Embryonic facial prominence (tissue), 1 donor: ENCODE measurements around the gene RIMS4.

ENCODE experiments used
- DNase-seq: peaks from one replicate; pipeline ENCODE4 v3.0.0-alpha.2; 2016; ENCODE audit errors: extremely low spot score

RIMS4 gene

DNA sequence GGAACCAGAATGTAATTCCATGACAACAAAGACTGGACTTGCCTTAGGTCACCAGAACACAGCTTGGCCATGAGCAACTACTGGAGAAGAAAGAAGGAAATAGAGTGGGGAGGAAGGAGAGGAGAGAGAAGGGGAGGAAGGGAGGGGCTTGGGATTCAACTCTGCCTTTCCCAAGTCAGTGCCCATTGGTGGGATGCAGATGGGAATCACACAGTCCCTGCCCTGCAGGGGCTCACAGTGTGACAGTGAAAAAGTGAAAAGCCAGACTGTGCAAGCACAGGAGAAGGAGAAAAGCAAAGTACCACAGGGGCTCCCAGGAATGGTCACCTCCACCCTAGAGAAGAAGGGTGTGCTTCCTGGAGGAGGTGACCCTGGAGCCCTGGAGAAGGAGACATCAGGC is 14.0 kb downstream of the RIMS4 start:
- no peak for DNase-seq

DNA sequence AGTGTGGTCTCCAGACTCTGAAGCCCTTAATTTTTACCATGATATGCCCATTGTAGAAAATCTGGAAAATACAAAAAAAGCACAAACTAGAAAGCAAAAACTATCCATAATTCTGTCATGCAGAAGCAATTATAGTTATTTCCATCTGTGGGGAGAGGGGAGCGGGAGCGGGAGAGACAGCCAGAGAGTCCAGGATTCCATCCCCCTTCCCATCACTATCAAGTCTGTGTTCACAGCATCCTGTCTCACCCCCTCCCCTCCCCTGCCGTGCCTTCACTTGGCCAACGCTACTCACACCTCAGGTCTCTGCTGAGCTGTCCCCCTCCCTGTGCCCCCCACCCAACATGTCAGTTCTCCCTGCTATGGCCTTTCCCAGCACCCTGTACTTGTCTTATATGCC is 14.5 kb downstream of the RIMS4 start:
- DNase-seq: no peak

DNA sequence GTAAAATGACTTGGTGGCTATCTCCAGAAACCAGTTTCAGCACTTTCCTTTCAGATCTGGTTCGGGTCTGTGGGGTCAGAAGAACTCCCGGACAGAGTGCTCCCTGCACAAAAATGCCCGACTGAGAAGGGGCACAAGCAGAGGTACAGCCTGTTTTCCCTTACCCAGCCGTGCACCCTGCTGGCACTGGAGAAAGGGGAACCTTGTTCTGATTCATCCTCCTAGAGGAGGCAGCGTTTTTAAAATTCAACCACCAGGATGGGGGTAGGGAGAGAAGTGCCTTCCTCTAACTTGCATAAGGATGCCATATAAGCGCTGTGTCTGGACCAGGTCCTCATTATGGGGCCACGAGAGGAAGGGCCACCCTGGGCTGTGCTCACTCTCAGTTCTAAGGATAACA is 17.6 kb downstream of the RIMS4 start:
- DNase-seq: no peak

DNA sequence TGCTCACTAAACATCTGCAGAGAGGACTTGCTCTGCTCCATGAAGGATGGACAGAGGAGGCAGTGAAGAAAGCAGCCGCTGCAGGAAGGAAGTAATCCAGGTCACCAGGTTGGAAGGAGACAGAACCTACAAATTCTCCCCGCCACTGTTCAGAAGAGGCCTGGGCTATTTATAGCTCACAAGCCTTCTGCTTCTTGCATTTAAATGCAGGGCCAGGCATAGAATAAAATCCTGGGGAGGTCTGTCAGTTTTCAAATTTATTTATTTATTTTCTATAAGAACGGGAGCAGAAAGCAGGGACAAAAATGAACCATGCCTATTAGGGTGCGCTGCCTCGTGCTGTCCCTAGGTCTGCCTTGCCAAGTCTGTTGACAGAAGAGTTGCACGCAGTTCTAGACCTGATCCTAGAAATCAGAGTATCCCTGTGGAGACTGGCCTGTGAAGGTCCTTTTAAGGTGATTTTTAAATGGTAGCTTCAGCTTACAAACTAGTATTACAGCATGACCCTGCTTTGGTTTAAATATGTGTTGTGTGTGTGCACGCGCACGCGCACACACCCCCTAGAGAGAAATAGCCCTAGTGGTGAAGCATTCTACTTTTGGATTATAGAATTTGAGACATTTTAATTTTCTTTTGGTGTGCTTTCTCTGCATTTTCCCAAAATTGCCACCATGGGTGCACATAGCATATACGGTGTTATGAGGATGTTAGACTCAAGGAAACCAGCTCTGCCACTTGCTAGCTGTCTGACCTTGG is 19.5 kb downstream of the RIMS4 start:
- no peak for DNase-seq

DNA sequence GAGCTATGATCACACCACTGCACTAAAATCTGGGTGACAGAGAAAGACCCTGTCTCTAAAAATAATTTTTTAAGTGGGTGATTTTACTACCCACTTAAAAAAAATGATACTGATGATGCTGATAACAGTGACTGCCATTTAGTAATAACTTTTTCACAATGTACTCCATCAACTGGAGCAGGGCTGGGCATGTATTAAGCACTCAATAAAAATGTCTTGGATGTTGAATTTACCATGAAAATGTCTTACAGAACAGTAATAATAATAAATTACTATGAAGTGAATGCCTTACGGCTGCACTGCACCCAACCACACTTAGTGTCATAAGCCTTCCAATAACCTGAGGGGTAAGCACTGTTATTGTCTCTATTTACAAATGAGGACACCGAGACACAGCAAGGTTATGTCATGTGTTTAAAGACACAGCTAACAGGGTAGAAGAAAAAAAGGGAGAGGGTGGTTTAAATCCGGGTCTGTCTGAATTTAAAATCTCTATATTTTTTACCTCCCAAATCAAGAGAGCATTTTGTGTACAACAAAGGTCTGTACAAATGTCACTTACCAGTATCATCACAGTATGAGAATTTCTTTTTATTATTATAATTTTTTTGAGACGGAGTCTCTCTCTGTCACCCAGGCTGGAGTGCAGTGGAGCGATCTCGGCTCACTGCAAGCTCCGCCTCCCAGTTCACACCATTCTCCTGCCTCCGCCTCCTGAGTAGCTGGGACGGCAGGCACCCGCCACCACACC is 21.5 kb downstream of the RIMS4 start:
- DNase-seq: no peak

DNA sequence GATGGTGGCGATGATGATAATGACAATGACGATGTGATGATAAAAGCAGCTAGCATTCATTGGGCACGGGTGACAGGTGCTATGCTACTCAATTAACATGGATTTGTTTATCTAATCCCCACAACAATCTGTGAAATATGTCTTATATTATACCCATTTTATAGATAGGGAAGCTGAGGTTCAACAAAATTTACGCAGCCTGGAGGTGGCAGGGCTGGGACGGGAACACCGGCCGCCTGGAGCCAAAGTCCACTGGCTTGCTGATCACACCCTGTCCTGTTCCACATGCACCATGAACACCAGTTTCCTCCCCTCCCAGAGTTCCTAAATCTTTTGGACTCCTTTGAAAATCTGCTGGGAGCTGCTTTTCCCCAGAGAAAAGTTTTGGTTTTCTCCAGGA is 23.0 kb downstream of the RIMS4 start:
- DNase-seq: no peak

DNA sequence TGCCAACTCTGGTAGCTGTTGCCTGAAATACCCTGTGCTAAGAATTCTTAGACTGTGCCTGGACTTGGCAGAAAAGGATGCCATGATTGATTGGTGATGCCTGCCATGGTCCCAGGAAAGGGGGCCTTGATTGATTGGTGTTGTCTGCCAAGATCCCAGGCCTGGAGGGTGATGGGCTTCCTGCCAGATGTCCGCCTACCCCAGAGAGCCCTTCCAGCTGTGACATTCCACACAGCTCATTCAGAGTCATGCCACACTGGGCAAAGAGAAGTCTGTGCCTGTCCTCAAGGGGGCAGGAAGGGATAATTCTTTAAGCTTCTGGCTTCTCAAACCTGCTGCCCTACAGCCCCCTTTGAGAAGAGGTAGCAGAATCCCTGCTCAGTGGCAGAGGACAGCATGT is 24.6 kb downstream of the RIMS4 start:
- no peak for DNase-seq

DNA sequence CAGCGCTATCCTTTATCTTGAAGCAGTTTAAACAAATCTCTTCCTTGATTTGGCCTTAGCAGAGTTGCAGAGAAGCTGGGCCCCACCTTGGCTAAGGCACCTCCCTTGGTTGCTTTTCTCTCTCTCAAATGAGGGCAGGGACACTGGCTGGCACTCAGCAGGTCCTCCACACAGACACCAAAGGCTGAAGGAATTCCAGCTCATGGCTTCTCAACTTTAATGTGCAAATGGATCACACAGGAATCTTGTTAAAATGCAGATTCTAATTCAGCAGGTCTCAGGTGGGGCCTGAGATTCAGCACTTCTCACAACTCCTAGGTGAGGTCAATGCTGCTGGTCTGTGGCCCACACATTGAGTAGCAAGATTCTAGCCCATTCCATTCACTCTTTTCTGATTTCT is 25.7 kb downstream of the RIMS4 start:
- no peak for DNase-seq

DNA sequence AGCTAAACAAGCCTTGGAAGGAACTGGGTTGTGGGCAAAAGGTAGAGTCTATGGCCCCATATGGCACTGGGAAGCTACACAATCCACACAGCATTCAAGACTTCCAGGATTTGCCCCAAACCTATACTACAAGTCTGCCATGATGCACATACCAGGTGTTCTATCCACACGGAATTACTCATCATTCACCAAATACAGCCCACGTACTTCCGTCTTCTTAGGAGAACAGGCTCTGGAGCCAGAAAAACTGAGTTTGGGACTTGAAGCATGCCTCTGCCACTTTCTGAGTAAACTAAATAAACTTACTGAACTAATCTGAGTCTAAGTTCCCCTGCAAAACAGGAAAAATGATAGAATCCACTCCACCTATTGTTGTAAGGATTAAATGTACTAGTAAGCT is 28.6 kb downstream of the RIMS4 start:
- DNase-seq: no peak

DNA sequence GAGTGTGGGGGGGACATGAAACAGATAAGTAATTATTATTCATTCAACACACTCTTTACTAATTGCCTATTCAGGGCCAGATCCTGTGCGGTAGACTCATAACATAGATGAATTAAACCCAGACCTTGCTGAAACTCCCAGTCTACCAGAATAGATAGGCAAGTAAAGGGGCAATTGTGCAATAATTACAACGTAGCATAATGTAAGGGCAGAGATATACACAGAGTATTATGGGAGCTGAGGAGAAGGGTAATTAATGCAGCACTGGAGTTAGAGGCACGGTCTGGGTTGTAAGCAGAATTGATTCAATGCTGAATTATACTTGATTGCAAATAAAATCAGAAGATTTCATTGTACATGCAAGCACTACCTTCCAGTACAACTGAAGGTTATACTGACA is 29.2 kb downstream of the RIMS4 start:
- DNase-seq: no peak

DNA sequence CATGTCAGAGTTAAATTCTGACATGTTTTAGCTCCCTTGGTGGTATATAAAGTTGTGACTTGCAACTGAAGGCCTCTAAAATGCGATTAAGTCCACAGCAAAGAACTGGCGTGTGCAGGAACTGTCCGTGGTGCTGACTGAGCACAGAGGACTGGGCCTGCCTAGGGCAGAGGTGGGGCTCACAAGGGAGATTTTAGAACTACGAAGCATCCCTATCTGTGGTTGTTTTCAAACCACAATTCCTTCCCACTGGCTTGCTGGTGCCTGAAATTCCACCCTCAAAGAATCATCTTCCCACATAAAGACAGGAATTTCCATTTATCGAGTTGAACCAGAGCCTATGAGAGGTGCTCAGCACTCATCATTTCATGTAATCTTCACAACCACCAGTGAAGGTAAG is 30.1 kb downstream of the RIMS4 start:
- no peak for DNase-seq

DNA sequence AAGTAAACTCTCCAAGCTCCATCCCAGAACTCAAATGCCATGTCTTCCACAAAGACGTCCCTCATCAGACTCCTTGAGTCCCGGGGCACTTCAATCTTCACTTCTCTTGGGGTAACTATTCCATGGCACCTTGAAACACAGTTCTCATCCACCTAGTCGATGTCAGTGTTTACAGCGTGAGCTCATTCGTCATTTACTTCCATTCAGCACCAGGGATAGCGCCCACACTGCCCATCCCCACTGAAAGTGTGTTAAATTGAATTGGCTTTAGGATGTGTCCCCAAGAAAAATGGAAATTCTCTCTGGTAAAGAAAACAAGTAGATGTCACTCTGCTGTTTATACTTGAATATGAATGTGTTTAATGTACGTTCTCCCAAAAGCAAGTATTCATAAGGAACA is 33.4 kb downstream of the RIMS4 start:
- no peak for DNase-seq

DNA sequence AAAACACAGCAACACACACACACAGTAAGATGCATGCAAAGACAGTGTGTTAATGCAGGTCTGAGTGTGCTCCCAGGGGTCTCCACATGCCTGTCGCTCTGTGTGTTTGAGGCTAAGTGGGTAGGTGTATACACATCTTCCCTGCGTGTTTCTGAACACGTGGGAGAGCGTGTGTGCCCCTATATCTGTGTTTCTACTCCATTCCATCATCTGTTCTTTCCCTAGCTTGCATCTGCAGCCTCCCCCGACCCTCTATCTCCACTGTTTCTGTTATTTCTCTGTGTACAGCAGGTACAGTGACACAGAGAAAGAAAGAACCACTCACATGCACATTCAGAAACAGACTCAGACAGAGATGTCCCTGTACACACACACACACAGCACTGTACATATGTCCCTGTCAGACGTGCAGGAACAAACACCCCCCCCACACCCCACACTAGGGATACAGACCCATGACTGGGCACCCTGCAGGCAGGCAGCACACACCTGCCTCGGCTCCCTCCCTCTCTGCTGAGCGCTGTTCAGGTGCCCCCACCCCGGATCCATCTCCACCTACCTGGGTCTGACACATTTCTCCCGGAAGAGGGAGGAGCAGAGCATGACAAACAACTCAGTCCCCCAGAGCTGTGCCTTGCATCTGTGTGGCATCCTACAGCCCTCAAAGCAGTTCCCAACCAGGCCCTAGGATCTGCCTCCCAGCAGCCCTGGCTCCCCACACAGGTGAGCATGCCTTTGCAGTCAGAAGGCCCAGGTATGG is 37.1 kb downstream of the RIMS4 start:
- DNase-seq: no peak

DNA sequence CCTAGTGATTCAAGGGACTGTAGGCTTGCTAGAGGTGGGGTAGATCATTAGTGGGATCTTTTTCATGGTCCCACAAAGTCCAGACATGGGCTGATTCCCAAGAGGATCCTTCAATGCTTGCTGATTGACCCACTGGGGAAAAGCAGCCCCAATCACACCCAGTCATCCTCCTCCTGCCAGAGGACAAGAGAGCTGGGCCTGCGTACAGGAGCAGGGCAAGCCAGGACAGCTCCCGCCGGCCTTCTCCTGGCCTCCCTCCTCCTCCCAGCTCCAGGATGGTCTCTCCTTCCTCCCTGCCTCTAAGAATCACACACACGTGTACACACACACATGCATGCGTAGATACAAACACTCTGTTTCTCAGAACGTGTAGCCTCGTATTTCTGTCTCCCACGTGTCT is 37.7 kb downstream of the RIMS4 start:
- DNase-seq: no peak

DNA sequence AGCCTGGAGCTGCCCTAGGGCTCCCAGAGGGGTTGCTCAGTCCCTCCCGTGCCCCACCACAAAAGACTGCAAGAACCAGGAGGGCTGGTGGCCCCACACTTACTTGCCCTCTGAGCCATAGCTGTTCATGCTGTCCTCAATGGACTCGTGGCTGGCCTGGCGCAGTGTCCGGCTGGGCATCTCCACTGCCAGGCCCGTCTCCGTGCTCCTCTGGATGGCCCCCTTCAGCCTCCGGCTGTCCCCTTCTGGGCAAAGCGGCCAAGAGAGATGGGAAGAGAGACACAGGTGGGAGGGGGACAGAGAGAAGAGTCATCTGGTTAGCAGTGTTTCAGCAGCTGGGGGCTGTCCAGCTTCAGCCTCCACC is 39.2 kb downstream of the RIMS4 start:
- no peak for DNase-seq

DNA sequence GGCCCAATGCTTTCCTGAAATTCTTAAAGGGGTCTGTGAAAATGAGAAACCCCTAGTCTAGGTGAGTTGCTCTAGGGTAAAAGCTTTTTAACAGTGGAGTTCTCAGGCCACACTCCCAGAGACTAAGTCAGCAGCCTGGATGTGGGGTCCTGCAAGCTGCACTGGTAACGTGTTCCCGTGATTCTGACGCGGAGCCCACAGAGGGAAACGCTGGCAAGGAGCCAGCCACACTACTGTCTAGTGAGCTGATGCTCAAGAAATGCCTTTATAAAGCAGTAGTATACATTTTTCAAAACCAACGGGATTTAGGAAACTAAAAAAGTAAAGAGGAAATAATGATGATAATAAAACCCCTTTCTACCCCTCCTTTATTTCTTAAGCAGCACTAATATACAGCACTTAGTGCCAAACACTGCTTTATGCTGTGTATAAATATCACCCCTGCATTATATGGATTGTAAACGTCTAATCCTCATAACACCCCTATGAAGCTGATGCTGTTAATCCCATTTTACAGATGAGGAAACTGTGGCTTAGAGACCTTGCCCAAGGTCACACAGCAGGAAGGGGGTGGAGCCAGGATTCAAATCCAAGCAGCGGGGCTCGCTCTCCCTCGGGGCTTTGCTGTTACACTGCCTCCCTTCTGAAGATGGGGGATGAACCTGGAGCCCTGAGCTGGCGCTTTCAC is 39.7 kb downstream of the RIMS4 start:
- no peak for DNase-seq

DNA sequence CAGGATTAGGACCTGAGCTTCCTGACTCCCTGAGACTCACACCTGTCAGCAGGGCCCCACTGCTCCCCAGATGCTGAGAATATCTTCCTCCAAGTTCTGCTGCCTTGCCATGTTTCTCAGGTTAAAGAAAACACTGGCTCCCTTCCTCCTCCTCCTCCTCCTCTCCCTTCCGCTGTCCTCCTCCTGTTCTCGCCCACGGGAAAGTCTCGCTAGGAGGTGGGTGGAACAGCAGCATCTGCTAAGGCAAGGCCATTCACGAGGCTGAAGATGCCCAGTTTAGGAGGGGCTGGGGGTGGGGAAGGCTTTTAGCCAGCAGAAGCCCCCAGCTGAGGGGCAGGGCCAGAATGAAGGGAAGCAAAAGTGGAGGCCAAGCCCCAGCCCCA is 40.9 kb downstream of the RIMS4 start:
- DNase-seq: no peak

DNA sequence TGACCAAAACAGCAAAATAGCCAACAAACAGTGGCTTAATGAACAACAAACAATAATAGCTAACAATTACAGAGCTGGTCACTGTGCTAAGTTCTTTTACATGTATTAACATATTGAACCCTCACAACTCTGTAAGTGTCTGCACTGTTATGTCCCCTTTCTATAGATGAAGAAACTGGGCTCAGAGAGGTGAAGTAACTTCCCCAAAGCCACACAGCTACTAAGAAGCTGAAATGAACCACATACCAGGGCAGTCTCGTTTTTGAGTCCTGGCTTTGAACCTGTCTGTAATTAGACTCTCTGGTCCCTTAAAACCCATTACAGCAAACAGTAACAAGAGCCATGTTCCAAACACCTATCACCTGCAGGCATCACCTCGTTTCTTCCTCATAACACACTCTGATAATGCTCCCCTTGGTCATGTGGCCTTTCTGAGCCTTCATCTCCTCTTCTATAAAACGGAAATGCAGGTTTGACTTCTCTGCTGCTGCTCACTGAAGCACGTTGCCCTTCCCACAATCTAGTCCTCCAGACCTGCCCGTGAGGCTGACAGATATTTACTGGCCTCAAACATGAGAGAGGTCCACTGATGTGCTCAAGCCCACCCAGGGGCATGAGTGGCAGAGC is 41.4 kb downstream of the RIMS4 start:
- DNase-seq: no peak

DNA sequence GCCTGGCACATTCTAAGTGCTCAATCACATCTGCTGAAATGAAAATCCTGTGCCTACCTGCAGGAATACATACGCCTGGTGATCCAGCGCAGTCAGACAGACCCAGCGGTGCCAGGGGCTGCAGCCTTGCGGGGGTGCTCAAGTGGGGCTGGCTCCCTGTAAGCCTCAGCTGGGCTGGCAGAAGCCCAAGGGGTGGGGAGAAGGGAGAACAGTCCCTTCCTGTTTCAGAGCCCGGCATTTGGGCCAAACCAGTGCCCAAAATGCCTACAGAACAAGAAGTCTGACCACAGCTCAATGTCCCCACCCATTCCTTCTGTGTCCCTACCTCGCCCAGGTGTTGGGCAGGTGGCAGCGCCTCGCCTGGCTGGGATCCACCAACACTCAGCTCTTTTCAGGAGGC is 42.1 kb downstream of the RIMS4 start:
- no peak for DNase-seq

DNA sequence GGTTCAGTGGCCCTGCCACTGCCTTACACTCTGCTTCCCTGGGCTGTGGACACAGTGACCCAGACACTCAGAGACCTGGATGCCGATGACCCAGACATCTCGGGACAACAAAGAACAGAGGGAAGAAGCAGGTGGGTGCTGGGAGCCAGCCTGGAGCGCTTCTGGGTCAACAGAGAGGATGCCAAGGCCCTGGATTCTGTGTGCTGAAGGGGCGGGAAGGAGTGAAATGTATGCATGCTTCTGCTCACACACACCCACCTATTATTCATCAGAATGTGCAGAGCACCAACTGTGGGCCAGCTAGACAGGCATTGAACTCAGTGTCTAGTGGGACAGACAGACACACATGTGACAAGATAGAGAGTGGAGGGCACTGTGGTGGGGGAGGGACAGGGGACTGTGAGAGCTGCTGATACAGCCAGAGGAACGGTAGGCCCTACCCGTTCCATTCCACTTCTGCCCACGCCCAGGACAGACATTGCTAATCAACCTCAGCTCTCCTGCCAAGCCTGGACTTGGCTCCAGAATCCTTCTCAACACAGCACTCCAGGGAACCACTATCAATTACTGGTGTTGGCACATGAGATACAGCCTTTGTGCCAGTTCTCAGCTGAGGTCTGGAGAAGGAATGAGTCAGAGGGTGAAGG is 44.5 kb downstream of the RIMS4 start:
- no peak for DNase-seq

DNA sequence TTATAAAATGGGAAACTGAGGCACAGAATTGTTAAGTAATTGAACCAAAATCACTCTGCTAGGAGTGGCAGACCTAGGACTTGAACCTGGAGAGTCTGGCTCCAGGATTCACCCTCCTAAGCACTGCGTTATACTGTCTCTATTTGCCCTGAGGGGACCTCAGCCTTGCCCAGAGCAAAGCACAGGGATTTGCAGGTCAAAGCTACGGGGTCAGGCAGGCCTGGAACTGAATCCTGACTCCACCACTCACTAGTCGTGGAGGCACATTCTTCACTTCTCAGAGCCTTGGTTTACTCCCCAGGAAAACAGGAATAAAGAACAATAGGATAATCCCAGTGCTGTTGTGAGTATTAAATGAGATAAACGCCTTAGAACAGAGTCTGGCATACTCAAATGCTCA is 45.3 kb downstream of the RIMS4 start:
- no peak for DNase-seq
